ENCODE measurements around the gene PIP5KL1. TPM values are rescaled to one million over a fixed set of nuclear protein-coding genes. Genes with fewer than 3 reads are reported as not detected.

Gene PIP5KL1
- total and polyA plus RNA-seq, 2 of the 8 experiments (the other 6 are each of a cell fraction or from before 2014, with no cell fraction given), result 13.4 to 15.4 TPM

GRCh38 chr9:127972236-127972871, 41.8 kb upstream of the PIP5KL1 start (continued):
- TF ChIP-seq HDAC2 (IDR thresholded peaks at IDR 0.05; ENCODE audit: borderline replicate concordance in 1 of 2, low read depth in 2 of 2, low read length in 2 of 2), result no peak
